GM12891 (cell line): ENCODE data around the gene TM2D1.

ENCODE experiments used
- POLR2A ChIP-seq: IDR thresholded peaks from 2 replicates; pipeline ENCODE4 v1.6.1; 2011; ENCODE audit warnings: low read depth, low read length, control low read depth
- POLR2AphosphoS5 ChIP-seq: IDR thresholded peaks from 2 replicates; pipeline ENCODE4 v1.6.1; 2011; ENCODE audit warnings: low read depth, low read length, control low read depth
- POU2F2 ChIP-seq: IDR thresholded peaks from 2 replicates; pipeline ENCODE4 v1.6.1; 2011; ENCODE audit warnings: low read depth, mild to moderate bottlenecking, control low read depth, low read length, moderate library complexity
- TAF1 ChIP-seq: IDR thresholded peaks from 2 replicates; pipeline ENCODE4 v1.6.1; 2011; ENCODE audit warnings: low read depth, low read length, control low read depth

DNA sequence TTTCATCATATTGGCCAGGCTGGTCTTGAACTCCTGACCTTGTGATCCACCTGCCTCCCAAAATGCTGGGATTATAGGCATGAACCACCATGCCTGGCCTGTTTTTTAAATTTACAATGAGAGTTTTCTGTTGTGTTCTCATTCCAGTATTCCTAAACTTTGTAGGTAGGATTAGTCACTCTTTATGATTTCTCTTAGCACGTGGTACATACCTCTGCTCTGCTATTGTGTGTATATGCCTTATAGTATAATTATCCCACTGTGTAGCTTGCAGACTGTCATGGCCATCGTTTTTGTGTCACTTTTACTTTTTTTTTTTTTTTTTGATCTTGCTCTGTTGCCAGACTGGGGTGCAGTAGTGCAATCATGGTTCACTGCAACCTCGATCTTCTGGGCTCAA, 31.8 kb upstream of the TM2D1 start:
- TF ChIP-seq POLR2AphosphoS5: no peak
- no peak for TF ChIP-seq TAF1
- no peak for TF ChIP-seq POLR2A
- no peak for TF ChIP-seq POU2F2
